ENCODE results near the gene RAP1GAP2.
"Not testable (repeated sequence)": the region's sequence is repeated elsewhere in the genome, so short reads cannot be mapped to it uniquely, and the experiment has no call there.

RAP1GAP2 gene

GRCh38 chr17:2990396-2990795, 194.2 kb downstream of the RAP1GAP2 start:
- H3K4me3 ChIP-seq (ENCODE audit: low read depth, low read length), result no peak overlapping the region

GRCh38 chr17:2991396-2992180, 195.3 kb downstream of the RAP1GAP2 start:
- not testable (repeated sequence) for H3K4me3 ChIP-seq (ENCODE audit: low read depth, low read length)

GRCh38 chr17:2994441-2994840, 198.2 kb downstream of the RAP1GAP2 start:
- no peak overlapping the region for H3K4me3 ChIP-seq (ENCODE audit: low read depth, low read length)

- no peak overlapping the region for H3K4me3 ChIP-seq (ENCODE audit: low read depth, low read length)
Measured at GRCh38 chr17:2995377-2995776, 199.1 kb downstream of the RAP1GAP2 start.

GRCh38 chr17:2995886-2996809, 199.9 kb downstream of the RAP1GAP2 start:
- no peak overlapping the region for H3K4me3 ChIP-seq (ENCODE audit: low read depth, low read length)

- no peak overlapping the region for H3K4me3 ChIP-seq (ENCODE audit: low read depth, low read length)
Measured at GRCh38 chr17:2996810-2997670, 200.8 kb downstream of the RAP1GAP2 start.

GRCh38 chr17:2998469-2998901, 202.2 kb downstream of the RAP1GAP2 start:
- H3K4me3 ChIP-seq (ENCODE audit: low read depth, low read length), result not testable (repeated sequence)

GRCh38 chr17:3002538-3003295, 206.5 kb downstream of the RAP1GAP2 start:
- no peak overlapping the region for H3K4me3 ChIP-seq (ENCODE audit: low read depth, low read length)

- H3K4me3 ChIP-seq (ENCODE audit: low read depth, low read length), result no peak overlapping the region
Measured at GRCh38 chr17:3003296-3004149, 207.3 kb downstream of the RAP1GAP2 start.

GRCh38 chr17:3004150-3004801, 208.0 kb downstream of the RAP1GAP2 start:
- H3K4me3 ChIP-seq (ENCODE audit: low read depth, low read length), result no peak overlapping the region

- no peak overlapping the region for H3K4me3 ChIP-seq (ENCODE audit: low read depth, low read length)
Measured at GRCh38 chr17:3004925-3005324, 208.7 kb downstream of the RAP1GAP2 start.

GRCh38 chr17:3005696-3006095, 209.5 kb downstream of the RAP1GAP2 start:
- no peak overlapping the region for H3K4me3 ChIP-seq (ENCODE audit: low read depth, low read length)

- H3K4me3 ChIP-seq (ENCODE audit: low read depth, low read length), result no peak overlapping the region
Measured at GRCh38 chr17:3006801-3007200, 210.6 kb downstream of the RAP1GAP2 start.

- H3K4me3 ChIP-seq (ENCODE audit: low read depth, low read length), result no peak overlapping the region
Measured at GRCh38 chr17:3007651-3008121, 211.4 kb downstream of the RAP1GAP2 start.

GRCh38 chr17:3008336-3009288, 212.4 kb downstream of the RAP1GAP2 start:
- no peak overlapping the region for H3K4me3 ChIP-seq (ENCODE audit: low read depth, low read length)

GRCh38 chr17:3009411-3009920, 213.2 kb downstream of the RAP1GAP2 start:
- no peak overlapping the region for H3K4me3 ChIP-seq (ENCODE audit: low read depth, low read length)

GRCh38 chr17:3011891-3012290, 215.7 kb downstream of the RAP1GAP2 start:
- no peak overlapping the region for H3K4me3 ChIP-seq (ENCODE audit: low read depth, low read length)

All from iPS-11a (cell line).